ENCODE results near the gene EPHB1.

GRCh38 chr3:135109681-135110080 is 314.6 kb downstream of the EPHB1 start:
- TF ChIP-seq, protein P1, sequence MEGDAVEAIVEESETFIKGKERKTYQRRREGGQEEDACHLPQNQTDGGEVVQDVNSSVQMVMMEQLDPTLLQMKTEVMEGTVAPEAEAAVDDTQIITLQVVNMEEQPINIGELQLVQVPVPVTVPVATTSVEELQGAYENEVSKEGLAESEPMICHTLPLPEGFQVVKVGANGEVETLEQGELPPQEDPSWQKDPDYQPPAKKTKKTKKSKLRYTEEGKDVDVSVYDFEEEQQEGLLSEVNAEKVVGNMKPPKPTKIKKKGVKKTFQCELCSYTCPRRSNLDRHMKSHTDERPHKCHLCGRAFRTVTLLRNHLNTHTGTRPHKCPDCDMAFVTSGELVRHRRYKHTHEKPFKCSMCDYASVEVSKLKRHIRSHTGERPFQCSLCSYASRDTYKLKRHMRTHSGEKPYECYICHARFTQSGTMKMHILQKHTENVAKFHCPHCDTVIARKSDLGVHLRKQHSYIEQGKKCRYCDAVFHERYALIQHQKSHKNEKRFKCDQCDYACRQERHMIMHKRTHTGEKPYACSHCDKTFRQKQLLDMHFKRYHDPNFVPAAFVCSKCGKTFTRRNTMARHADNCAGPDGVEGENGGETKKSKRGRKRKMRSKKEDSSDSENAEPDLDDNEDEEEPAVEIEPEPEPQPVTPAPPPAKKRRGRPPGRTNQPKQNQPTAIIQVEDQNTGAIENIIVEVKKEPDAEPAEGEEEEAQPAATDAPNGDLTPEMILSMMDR (conservative IDR thresholded peaks at IDR 0.05; ENCODE audit: low read depth, low read length): no peak
- TF ChIP-seq EZH2 (IDR thresholded peaks at IDR 0.05; ENCODE audit: borderline replicate concordance, low read depth, low read length, poor library complexity, severe bottlenecking): no peak

All from A673 (cell line).